Suprapubic skin (tissue), 4 donors: ENCODE measurements around the gene MAPK11. TPM values are rescaled to one million over a fixed set of nuclear protein-coding genes. Genes with fewer than 3 reads are reported as not detected.

Experiments
- DNase-seq, 2 donors: peaks; one replicate each; pipeline ENCODE4 v3.0.0-alpha.2; 2019; ENCODE audit warnings: low spot score in 2 of 2
- H3K27ac ChIP-seq: fragments of 200-600 bp; sonication (generic); one replicate; pipeline ENCODE4 v1.5.1; 2019
- H3K27me3 ChIP-seq: fragments of 200-600 bp; sonication (generic); one replicate; pipeline ENCODE4 v1.5.1; 2019
- H3K36me3 ChIP-seq: fragments of 200-600 bp; sonication (generic); one replicate; pipeline ENCODE4 v1.5.1; 2019
- H3K4me1 ChIP-seq: fragments of 200-600 bp; sonication (generic); one replicate; pipeline ENCODE4 v1.5.1; 2019
- H3K4me3 ChIP-seq: fragments of 200-600 bp; sonication (generic); one replicate; pipeline ENCODE4 v1.5.1; 2019; ENCODE audit warnings: mild to moderate bottlenecking
- H3K9me3 ChIP-seq: fragments of 200-600 bp; sonication (generic); one replicate; pipeline ENCODE4 v1.5.1; 2019
- CTCF ChIP-seq, 2 donors: fragments of 200-600 bp in 1 of 2; fragments of 450-650 bp in 1 of 2; sonication (generic) in 1 of 2; IDR thresholded peaks; one replicate each; pipeline ENCODE4 v1.5.1; 2016 to 2019; ENCODE audit warnings: antibody characterized with exemption in 2 of 2, mild to moderate bottlenecking in 1 of 2, moderate library complexity in 1 of 2
- EP300 ChIP-seq: sonication (generic); formaldehyde crosslinking; IDR thresholded peaks from one replicate; pipeline ENCODE4 v1.6.1; 2017; ENCODE audit warnings: antibody characterized with exemption
- POLR2A ChIP-seq, 2 donors: fragments of 450-650 bp; IDR thresholded peaks; one replicate each; pipeline ENCODE4 v1.6.1; 2017; ENCODE audit warnings: antibody characterized with exemption in 2 of 2, mild to moderate bottlenecking in 2 of 2, moderate library complexity in 2 of 2
- POLR2AphosphoS5 ChIP-seq, 3 donors: sonication (generic); formaldehyde crosslinking; IDR thresholded peaks; one replicate each; pipeline ENCODE4 v1.6.1; 2017; ENCODE audit warnings: antibody characterized with exemption in 3 of 3
- WGBS: methylation state at CpG from one replicate; pipeline ENCODE4 v1.1.5; 2018; 5-methylcytosine and 5-hydroxymethylcytosine counted together
- total RNA-seq, 4 donors: library from RNA; depleted of rRNA; stranded (reverse); fragments of >200 nt; gene quantifications; one replicate each; pipeline ENCODE4 v1.1.0, GENCODE V29; 2016

The MAPK11 gene
- total RNA-seq, 4 donors from 2014 or later, result 3.8 to 5.8 (median 4.5) TPM

- Histone ChIP-seq H3K27me3 (no peaks in the 10 kb centered on the region), H3K9me3 (no peaks in the 10 kb centered on the region), H3K4me3 (peak overlapping the region; percentile 94), H3K4me1 (peaks cover 87% of the 10 kb centered on the region), H3K27ac (peak overlapping the region; percentile 96), H3K36me3 (no peaks in the 10 kb centered on the region)
- DNase-seq, result no peak
- TF ChIP-seq EP300, result no peak
- no peak for TF ChIP-seq CTCF (IDR thresholded peaks at IDR 0.05)
- no peak for TF ChIP-seq POLR2AphosphoS5 (IDR thresholded peaks at IDR 0.05)
- no peak for TF ChIP-seq POLR2A (IDR thresholded peaks at IDR 0.05)
- 48% methylated on average over 3 of the region's 11 CpGs for WGBS
These were observed 33.8 kb upstream of the MAPK11 start for GRCh38 chr22:50303848-50304527.

- H3K4me1 ChIP-seq, result peaks cover 89% of the 10 kb centered on the region
- no peaks in the 10 kb centered on the region for H3K36me3 ChIP-seq
- H3K9me3 ChIP-seq, result no peaks in the 10 kb centered on the region
- DNase-seq, result no peak
- WGBS, result 90% methylated on average over 6 of the region's 7 CpGs
- H3K4me3 ChIP-seq, result peak overlapping the region; percentile 94
- peak overlapping the region; percentile 96 for H3K27ac ChIP-seq
- TF ChIP-seq CTCF (IDR thresholded peaks at IDR 0.05) (no peak), POLR2A (IDR thresholded peaks at IDR 0.05) (no peak), POLR2AphosphoS5 (IDR thresholded peaks at IDR 0.05) (no peak), EP300 (no peak)
- H3K27me3 ChIP-seq, result no peaks in the 10 kb centered on the region
These were observed 33.3 kb upstream of the MAPK11 start for GRCh38 chr22:50303515-50303847.

DNA sequence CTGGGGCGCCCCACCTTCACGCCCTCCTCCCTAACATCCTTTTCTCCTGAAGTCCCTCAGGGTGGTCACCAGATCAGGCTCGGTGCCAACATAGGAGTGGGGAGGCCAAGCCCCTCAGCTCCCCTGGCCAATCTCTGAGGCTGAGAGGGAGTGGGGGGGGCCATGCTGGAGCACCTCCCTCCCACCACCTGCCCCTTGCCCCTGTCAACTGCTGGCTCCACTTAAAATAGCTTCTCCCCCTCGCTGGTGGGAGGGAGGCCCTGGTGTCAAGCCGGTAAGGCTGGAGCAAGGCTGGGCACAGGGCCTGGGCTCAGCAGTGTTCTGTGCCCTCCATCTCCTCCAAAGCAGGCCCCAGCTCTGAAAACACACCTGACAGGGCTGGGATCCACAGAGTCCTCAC is 32.4 kb upstream of the MAPK11 start:
- WGBS, result 61% methylated on average over 5 of the region's 5 CpGs
- Histone ChIP-seq H3K4me1 (peaks cover 91% of the 10 kb centered on the region), H3K36me3 (no peaks in the 10 kb centered on the region), H3K4me3 (no peak overlapping the region), H3K27me3 (no peaks in the 10 kb centered on the region), H3K27ac (peak overlapping the region; percentile 96), H3K9me3 (no peaks in the 10 kb centered on the region)
- no peak for DNase-seq
- TF ChIP-seq CTCF (IDR thresholded peaks at IDR 0.05), result no peak
- TF ChIP-seq POLR2AphosphoS5 (IDR thresholded peaks at IDR 0.05), result no peak

GRCh38 chr22:50302041-50302541 is 31.9 kb upstream of the MAPK11 start:
- TF ChIP-seq EP300 (no peak), POLR2A (IDR thresholded peaks at IDR 0.05) (no peak), POLR2AphosphoS5 (IDR thresholded peaks at IDR 0.05) (no peak), CTCF (IDR thresholded peaks at IDR 0.05) (no peak)
- H3K36me3 ChIP-seq, result no peaks in the 10 kb centered on the region
- H3K4me1 ChIP-seq, result peaks cover 95% of the 10 kb centered on the region
- no peaks in the 10 kb centered on the region for H3K9me3 ChIP-seq
- peak overlapping the region; percentile 96 for H3K27ac ChIP-seq
- DNase-seq, result no peak
- 32% methylated on average over 8 of the region's 9 CpGs for WGBS
- H3K27me3 ChIP-seq, result no peaks in the 10 kb centered on the region
- peak overlapping the region; percentile 19 for H3K4me3 ChIP-seq

DNA sequence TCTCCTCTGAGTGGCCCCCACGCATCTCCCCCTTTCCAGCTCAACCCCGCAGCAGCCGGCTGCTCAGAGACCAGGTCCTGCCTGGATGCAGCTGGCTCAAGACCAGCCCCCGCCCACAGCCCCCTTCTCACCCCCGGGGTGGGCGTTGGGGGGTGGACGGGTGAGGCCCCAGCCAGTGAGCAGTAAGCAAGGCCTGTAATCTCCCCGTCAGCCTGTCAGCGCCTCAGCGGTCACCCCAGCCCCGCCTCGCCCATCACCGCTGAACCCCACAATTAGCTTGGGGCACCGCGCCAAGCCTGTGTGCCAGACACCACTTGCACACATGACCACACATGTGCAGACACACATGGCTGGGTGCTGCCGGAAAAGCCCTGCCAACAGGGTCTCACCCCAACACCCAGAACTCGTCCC is 31.4 kb upstream of the MAPK11 start:
- no peak for DNase-seq
- no peaks in the 10 kb centered on the region for H3K27me3 ChIP-seq
- peak overlapping the region; percentile 96 for H3K27ac ChIP-seq
- WGBS, result 34% methylated on average over 12 of the region's 17 CpGs
- no peaks in the 10 kb centered on the region for H3K36me3 ChIP-seq
- TF ChIP-seq POLR2A (IDR thresholded peaks at IDR 0.05), result no peak
- TF ChIP-seq POLR2AphosphoS5 (IDR thresholded peaks at IDR 0.05), result no peak
- no peak for TF ChIP-seq CTCF (IDR thresholded peaks at IDR 0.05)
- TF ChIP-seq EP300, result no peak
- peaks cover 100% of the 10 kb centered on the region for H3K4me1 ChIP-seq
- H3K4me3 ChIP-seq, result peak overlapping the region; percentile 19
- H3K9me3 ChIP-seq, result no peaks in the 10 kb centered on the region
